Smooth muscle cell (in vitro differentiated cells): ENCODE measurements around the gene OR8A1. TPM values are rescaled to one million over a fixed set of nuclear protein-coding genes. Genes with fewer than 3 reads are reported as not detected.

Experiments
- DNase-seq: peaks from one replicate; lab custom pipeline; 2025; ENCODE audit not compliant: unreplicated experiment; lab: John Stamatoyannopoulos, UW
- H2AFZ ChIP-seq: fragments of 200-600 bp; sonication (generic); 2 replicates; pipeline ENCODE4 v1.6.0; 2016; ENCODE audit warnings: antibody characterized with exemption, low read depth, mild to moderate bottlenecking
- H3F3A ChIP-seq: fragments of 200-600 bp; sonication (generic); 2 replicates; pipeline ENCODE4 v1.6.0; 2017; ENCODE audit warnings: antibody characterized with exemption, low read depth
- H3K27ac ChIP-seq: fragments of 200-600 bp; sonication (generic); 2 replicates; pipeline ENCODE4 v1.5.1; 2016; ENCODE audit warnings: low read depth, mild to moderate bottlenecking
- H3K27me3 ChIP-seq: fragments of 200-600 bp; sonication (generic); 2 replicates; pipeline ENCODE4 v1.6.1; 2016; ENCODE audit warnings: low read depth, mild to moderate bottlenecking
- H3K36me3 ChIP-seq: fragments of 200-600 bp; sonication (generic); 2 replicates; pipeline ENCODE4 v1.5.1; 2016; ENCODE audit warnings: low read depth
- H3K4me1 ChIP-seq: fragments of 200-600 bp; sonication (generic); 2 replicates; pipeline ENCODE4 v1.5.1; 2016; ENCODE audit warnings: low read depth
- H3K4me2 ChIP-seq: fragments of 200-600 bp; sonication (generic); 2 replicates; pipeline ENCODE4 v1.6.0; 2016; ENCODE audit warnings: mild to moderate bottlenecking
- H3K4me3 ChIP-seq: fragments of 200-600 bp; sonication (generic); 2 replicates; pipeline ENCODE4 v1.5.1; 2016; ENCODE audit warnings: mild to moderate bottlenecking
- H3K79me2 ChIP-seq: fragments of 200-600 bp; sonication (generic); 2 replicates; pipeline ENCODE4 v1.6.0; 2016; ENCODE audit warnings: low read depth, mild to moderate bottlenecking
- H3K9ac ChIP-seq: fragments of 200-600 bp; sonication (generic); 2 replicates; pipeline ENCODE4 v1.6.0; 2016; ENCODE audit warnings: low read depth
- H3K9me3 ChIP-seq: fragments of 200-600 bp; sonication (generic); replicated peaks from 2 replicates; pipeline ENCODE4 v1.5.1; 2016; ENCODE audit warnings: low read depth
- H4K20me1 ChIP-seq: fragments of 200-600 bp; sonication (generic); 2 replicates; pipeline ENCODE4 v1.6.0; 2016; ENCODE audit warnings: low read depth
- WGBS: methylation state at CpG from one replicate; pipeline ENCODE4 v1.1.7; 2016; ENCODE audit warnings: low lambda C conversion rate; 5-methylcytosine and 5-hydroxymethylcytosine counted together
- polyA plus RNA-seq: library from polyadenylated mRNA; unstranded; fragments of >200 nt; fragmentation: Nextera tagmentation; extraction: Ambion mirVana; gene quantifications from 2 replicates; pipeline ENCODE4 v1.2.1, GENCODE V29; 2016
- total RNA-seq: library from RNA; depleted of rRNA; stranded (reverse); fragments of >200 nt; gene quantifications from 2 replicates; pipeline ENCODE4 v1.2.3, GENCODE V29; 2014
- TF ChIP-seq, protein P1 (sequence below): fragments of 200-600 bp; sonication (generic); IDR thresholded peaks from 2 replicates; pipeline ENCODE4 v1.5.1; 2017; ENCODE audit warnings: borderline replicate concordance, mild to moderate bottlenecking, antibody characterized with exemption; ENCODE audit not compliant: insufficient read depth, poor library complexity, severe bottlenecking

Gene OR8A1
- total and polyA plus RNA-seq, 2 experiments from 2014 or later: not detected

- 95% methylated on average over 6 of the region's 6 CpGs for WGBS
- no peak overlapping the region for H3K27ac ChIP-seq
- TF ChIP-seq, protein P1, sequence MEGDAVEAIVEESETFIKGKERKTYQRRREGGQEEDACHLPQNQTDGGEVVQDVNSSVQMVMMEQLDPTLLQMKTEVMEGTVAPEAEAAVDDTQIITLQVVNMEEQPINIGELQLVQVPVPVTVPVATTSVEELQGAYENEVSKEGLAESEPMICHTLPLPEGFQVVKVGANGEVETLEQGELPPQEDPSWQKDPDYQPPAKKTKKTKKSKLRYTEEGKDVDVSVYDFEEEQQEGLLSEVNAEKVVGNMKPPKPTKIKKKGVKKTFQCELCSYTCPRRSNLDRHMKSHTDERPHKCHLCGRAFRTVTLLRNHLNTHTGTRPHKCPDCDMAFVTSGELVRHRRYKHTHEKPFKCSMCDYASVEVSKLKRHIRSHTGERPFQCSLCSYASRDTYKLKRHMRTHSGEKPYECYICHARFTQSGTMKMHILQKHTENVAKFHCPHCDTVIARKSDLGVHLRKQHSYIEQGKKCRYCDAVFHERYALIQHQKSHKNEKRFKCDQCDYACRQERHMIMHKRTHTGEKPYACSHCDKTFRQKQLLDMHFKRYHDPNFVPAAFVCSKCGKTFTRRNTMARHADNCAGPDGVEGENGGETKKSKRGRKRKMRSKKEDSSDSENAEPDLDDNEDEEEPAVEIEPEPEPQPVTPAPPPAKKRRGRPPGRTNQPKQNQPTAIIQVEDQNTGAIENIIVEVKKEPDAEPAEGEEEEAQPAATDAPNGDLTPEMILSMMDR: no peak
Measured at GRCh38 chr11:124543145-124543544, 26.7 kb upstream of the OR8A1 start.

DNA sequence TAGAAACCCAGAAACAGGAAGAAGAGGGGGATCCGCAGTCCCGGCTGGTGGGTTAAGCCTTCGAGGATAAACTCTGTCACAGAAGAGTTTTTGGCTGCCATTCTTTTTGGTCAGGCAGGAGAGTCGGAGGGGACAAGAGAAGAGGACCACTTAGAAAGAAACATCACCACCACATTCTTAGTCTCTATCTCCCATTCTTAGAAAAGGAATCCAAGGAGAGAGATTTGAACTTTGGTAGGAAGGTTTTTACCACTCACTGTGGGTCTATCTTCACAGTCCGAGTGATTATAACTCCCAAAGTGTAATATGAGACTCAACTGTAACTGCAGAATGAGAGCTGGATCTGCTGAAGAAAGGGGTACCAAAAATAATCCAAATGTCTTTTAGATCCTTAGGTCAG is 26.2 kb upstream of the OR8A1 start, which contains the start of gene OR8B12:
Gene OR8B12, minus strand, starts transcription at position 101 of the 400 bp plus-strand sequence. Its CDS starts 0 bp downstream, at position 101.
- Histone ChIP-seq H3K27me3 (no peaks in the 10 kb centered on the region), H3F3A (no peaks in the 10 kb centered on the region), H3K4me2 (no peak within 1 kb of the TSS), H3K4me1 (no peaks in the 10 kb centered on the region), H3K9ac (no peak within 1 kb of the TSS), H3K36me3 (no peaks in the 10 kb centered on the region), H2AFZ (no peak within 1 kb of the TSS), H3K27ac (no peak within 1 kb of the TSS), H3K79me2 (no peaks in the 10 kb centered on the region), H3K4me3 (no peak within 1 kb of the TSS), H4K20me1 (no peaks in the 10 kb centered on the region), H3K9me3 (no peaks in the 10 kb centered on the region)
- no peak for DNase-seq
- WGBS: 92% methylated on average over 5 of the region's 5 CpGs
- TF ChIP-seq, protein P1: no peak

More at GRCh38 chr11:124543145-124543544, 26.7 kb upstream of the OR8A1 start:
- no peak overlapping the region for H3K4me3 ChIP-seq
- DNase-seq: no peak
- no peaks in the 10 kb centered on the region for H3K79me2 ChIP-seq
- H3K27me3 ChIP-seq: no peaks in the 10 kb centered on the region
- no peaks in the 10 kb centered on the region for H4K20me1 ChIP-seq
- no peaks in the 10 kb centered on the region for H3K9me3 ChIP-seq
- no peaks in the 10 kb centered on the region for H3F3A ChIP-seq
- H2AFZ ChIP-seq: no peak overlapping the region
- no peaks in the 10 kb centered on the region for H3K4me1 ChIP-seq
- no peak overlapping the region for H3K4me2 ChIP-seq
- H3K9ac ChIP-seq: no peak overlapping the region
- H3K36me3 ChIP-seq: no peaks in the 10 kb centered on the region

DNA sequence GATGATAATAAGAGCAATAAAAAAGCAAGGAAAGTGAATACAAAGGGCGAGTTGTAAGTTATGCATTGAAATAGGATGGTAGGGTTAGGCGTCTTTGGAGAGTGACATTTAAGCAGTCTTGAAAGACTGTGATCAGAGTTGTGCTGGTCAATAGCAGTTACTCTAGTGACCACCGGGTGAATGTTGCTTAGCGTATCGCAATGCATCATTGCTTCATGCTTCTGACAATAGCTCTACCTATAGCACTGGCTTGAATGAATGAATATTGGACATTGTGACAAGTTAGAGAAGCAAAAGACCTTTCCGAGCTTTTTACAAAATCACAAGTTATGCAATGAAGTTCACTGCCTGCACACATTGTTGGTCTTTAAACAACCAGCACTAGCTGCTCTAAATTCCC is 18.6 kb upstream of the OR8A1 start:
- Histone ChIP-seq H2AFZ (no peak overlapping the region), H3K4me1 (no peaks in the 10 kb centered on the region)

GRCh38 chr11:124551987-124552386 is 17.8 kb upstream of the OR8A1 start:
- Histone ChIP-seq H3K36me3 (no peaks in the 10 kb centered on the region), H3K79me2 (no peaks in the 10 kb centered on the region), H3F3A (no peaks in the 10 kb centered on the region), H3K4me2 (no peak overlapping the region), H3K4me1 (no peaks in the 10 kb centered on the region), H3K9me3 (no peaks in the 10 kb centered on the region), H3K27me3 (no peaks in the 10 kb centered on the region), H3K9ac (no peak overlapping the region), H2AFZ (no peak overlapping the region), H3K27ac (no peak overlapping the region), H4K20me1 (no peaks in the 10 kb centered on the region), H3K4me3 (no peak overlapping the region)
- 89% methylated on average over 4 of the region's 4 CpGs for WGBS
- DNase-seq: no peak
- TF ChIP-seq, protein P1: no peak

More for the DNA sequence above, 18.6 kb upstream of the OR8A1 start:
- Histone ChIP-seq H3K27me3 (no peaks in the 10 kb centered on the region), H3K4me2 (no peak overlapping the region), H3K36me3 (no peaks in the 10 kb centered on the region), H3F3A (no peaks in the 10 kb centered on the region), H3K27ac (no peak overlapping the region), H3K79me2 (no peaks in the 10 kb centered on the region), H3K4me3 (no peak overlapping the region), H4K20me1 (no peaks in the 10 kb centered on the region), H3K9ac (no peak overlapping the region), H3K9me3 (no peaks in the 10 kb centered on the region)
- DNase-seq: no peak
- TF ChIP-seq, protein P1: no peak
- 79% methylated on average over 6 of the region's 6 CpGs for WGBS
